GM18861 (cell line): ENCODE data around the gene CCDC170.
"Not testable (repeated sequence)": the region's sequence is repeated elsewhere in the genome, so short reads cannot be mapped to it uniquely, and the experiment has no call there.

Experiments used
- ATAC-seq: cut with Tn5 transposase; IDR thresholded peaks from one replicate; pipeline ENCODE4 v1.9.1; 2021; ENCODE audit not compliant: unreplicated experiment

CCDC170 gene

DNA sequence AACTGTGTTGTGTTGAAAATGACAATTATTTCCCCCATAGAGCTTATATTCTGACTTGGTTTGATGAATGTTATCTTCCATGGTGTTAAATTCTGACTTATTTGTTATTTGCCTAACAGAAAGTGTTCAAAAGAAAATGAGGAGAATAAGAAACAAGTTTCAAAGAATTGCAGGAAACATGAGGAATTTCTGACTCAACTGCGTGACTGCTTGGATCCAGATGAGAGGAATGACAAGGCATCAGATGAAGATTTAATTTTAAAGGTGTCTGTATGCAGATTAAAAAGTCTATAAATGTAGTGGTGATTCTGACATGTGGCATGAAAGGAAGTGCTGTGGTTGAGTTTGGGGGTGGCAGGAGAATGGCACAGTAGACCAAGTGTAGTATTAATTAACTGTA lies 50.6 kb downstream of the CCDC170 start:
- no peak for ATAC-seq

DNA sequence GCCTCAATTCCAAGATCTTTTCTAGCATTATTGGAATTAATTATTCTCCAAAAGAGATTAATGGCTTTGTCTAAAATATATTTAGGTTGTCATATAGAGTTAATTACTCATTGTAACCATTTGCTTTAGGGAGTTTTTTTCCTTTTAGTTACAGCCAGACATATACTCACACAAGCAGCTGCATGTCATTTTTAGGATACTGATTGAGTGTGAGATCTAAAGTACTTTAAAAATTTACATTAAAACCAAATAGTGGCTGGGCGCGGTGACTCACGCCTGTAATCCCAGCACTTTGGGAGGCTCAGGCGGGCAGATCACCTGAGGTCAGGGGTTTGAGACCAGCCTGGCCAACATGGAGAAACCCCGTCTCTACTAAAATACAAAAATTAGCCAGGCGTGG lies 51.1 kb downstream of the CCDC170 start:
- not testable (repeated sequence) for ATAC-seq

DNA sequence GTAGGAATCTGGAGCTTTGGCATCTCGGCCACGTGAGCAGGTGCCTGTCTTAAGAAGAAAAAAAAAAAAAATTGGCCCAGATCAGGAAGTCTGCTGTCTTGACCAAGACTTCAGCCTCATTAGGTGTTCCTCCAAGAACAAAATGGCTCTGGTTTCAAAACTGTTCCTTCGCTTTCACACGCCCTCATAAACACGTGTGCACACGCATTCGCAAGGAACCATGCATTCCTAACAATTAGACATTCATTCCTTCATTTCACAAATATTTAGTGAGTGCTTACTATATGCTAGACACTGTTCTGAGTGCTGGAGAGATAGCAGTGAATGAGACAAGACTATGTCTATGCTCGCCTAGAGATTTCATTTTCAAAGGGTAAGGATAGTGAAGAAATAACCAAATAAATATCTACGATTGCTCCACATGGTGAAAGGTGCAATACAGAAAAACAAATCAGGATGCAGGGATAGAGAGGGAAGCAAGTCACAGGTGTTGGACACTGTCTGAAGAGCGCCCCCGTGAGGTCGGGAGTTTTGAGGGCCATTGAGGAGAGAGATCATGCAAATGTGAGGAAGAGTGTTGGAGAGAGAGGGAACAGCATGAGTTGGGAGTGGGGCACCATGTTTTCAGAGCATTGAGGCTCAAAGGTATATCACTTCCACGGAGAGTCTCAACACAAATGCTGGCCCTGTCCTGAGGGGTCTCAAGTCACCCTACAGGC lies 53.3 kb downstream of the CCDC170 start:
- no peak for ATAC-seq

DNA sequence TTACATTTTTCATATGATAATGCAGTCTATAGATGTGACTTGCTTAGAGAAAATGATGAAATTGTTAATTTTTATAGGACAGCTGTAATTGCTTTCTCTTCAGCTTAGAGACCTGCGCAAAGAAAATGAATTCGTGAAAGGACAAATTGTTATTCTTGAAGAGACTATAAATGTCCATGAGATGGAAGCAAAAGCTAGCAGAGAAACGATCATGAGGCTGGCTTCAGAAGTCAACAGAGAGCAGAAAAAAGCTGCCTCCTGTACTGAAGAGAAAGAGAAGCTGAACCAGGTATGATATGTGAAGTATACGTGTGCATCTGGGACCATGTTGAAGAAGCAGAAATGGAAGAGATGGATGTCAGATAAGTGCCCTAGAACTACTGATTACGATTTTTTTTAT lies 54.4 kb downstream of the CCDC170 start:
- ATAC-seq, result no peak

DNA sequence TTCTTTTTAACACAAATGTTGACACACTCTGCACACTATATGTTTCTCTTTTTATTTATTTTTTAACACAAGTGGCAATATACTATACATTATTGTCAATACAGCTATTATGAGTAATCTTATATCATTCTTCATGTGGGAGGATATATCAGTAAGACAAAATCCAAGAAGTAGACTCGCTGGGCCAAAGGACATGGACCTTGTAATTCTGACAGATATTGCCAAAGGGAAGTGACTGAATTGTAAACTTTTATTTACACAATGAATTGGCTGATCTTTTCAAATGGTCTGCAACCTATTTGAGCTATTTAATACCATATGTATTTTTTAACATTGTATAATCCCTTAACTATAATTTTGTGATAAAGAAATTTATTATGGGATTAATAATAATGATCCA lies 56.0 kb downstream of the CCDC170 start:
- ATAC-seq, result no peak

DNA sequence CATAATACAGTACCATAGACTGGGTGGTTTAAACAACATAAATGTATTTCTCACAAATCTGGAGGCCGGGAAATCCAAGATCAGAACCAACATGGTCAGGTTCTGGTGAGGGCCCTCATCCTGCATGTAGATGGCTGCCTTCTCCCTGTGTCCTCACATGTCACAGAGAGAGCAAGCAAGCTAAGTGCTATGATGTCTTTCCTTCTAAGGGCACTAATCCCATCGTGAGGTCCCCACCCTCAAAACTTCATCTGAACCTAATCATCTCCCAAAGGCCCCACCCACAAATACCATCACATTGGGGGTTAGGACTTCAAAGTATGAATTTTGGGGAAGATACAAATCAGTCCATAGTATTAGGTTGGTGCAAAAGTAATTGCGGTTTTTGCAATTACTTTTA lies 56.8 kb downstream of the CCDC170 start:
- ATAC-seq, result no peak

DNA sequence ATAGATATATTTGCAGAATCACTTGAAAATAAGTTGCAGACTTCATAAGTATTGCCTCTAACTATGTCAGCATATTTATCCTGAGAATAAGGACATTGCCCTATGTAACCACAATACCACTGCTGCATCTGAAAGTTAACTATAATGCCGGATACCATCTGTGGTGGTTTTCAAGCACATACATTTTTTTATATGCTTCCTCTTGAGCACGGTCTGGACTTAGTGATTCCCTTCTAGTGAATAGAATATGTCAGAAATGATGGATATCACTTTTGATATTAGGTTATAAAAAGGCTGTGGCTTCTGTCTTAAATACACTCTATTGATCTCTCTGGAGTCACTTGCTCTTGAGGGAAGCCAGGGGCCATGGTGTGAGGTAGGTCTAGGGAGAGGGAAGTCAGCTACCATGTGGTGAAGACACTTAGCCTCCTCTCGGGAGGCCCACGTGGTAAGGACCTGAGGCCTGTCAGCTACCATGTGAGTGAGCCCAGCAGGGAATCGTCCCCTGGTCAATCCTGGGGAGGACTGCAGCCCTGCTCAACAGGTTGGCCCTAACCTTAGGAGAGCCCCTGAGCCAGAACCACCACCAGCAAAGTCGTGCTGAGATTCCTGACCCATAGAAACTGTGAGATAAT lies 57.5 kb downstream of the CCDC170 start:
- ATAC-seq, result no peak

DNA sequence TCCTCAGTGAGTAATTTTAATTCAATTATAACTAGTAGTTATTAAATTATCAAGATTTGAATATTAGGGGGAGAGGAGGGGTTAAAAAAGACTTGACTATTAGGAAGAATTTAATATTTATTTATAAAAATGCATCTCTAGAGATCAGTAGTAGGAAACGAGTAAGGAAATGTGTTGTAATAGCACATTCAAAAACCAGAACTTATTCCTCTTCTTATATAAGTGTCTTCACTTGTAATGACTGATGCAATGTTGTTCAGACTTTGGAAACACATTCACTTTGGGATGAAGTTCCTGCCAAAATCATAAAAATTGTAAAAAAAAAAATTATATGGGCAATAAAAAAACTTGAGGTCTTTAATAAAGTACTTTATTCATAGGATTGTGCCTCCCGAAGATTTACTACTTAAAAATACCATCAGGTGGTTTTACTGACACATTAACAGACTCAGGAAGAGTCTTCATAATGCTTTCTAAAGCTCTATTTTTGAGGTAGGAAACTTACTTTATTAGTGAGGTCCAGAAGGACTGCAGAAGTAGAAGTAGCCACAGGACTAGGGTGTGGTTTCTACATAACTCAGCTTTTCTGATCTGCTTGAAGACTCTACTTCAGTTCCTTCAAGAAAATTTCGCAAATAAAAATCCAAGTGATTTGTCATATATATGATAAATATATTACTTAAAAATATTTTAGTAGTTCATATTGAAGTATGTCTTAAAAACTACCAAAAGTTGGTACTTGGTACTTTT lies 59.8 kb downstream of the CCDC170 start:
- ATAC-seq, result no peak

DNA sequence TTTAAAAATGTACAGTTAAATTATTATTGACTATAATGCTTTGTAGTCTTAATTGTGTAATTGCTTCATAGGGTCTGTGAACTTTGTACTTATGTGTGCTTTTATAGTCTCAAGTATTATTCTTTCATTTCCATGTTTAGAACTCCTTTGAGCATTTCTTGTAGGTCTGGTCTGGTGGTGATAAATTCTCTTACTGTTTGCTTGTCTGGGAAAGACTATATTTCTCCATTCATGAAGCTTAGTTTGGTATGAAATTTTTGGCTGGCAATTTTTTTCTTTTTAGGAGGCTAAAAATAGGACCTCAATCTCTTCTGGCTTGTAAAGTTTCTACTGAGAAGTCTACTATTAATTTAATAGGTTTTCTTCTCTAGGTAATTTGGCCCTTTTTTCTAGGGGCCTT lies 67.4 kb downstream of the CCDC170 start:
- ATAC-seq, result no peak

DNA sequence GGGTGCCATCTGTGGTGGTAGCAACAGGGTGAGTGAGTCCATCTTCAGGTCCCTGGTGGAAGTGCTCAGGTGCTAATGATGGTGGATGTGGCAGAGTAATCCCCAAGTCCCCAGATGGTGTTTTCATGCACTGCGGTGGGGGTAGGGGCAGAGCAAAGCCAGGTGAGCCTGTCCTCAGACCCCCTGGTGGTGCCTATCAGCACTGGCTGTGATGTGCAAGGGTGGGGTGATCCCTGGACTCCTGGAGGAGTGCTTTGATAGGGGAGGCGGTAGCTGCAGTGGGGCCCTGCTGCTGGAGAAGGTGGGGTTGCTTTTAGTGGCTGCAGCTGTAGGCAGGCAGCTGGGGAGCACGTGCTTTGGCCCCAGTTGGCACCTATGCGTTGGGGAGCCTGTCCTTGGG lies 70.8 kb downstream of the CCDC170 start:
- ATAC-seq, result no peak

DNA sequence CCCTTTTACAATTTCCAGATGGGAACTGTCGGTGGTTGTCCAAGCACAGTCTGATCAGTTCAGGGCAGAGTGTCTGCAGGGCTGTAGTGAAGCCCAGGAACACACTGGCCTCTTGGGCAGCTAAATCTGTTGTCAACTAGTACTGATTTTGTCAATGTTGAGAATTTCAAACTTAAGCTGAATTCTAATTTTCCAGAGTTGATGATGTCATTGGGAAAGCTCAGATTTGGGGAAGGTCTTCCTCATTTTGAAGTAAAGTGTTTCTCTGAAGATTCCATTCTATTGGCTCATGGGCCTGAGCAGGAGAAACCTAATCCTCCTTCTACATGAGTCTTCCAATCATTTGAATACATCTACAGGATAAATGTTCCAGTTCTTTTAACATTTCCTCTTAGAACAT lies 72.1 kb downstream of the CCDC170 start:
- ATAC-seq, result no peak

DNA sequence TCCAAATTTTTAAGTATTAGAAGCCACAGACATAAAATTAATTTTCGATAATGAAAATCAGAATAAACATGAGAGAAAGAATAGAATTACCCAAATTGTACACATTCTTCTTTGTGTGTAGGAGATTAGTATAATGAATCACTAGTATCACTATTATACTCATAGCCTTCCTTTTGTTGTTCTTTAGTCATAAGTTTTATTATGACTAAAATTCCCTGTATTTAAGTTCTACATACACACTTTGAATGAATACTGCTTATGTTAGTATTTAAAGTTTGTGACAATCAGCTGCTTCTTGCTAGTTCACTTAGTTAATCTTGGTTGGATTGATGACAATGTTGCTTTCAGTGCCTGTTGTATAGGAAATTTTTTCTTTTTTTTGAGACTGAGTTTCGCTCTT lies 72.7 kb downstream of the CCDC170 start:
- ATAC-seq, result no peak

DNA sequence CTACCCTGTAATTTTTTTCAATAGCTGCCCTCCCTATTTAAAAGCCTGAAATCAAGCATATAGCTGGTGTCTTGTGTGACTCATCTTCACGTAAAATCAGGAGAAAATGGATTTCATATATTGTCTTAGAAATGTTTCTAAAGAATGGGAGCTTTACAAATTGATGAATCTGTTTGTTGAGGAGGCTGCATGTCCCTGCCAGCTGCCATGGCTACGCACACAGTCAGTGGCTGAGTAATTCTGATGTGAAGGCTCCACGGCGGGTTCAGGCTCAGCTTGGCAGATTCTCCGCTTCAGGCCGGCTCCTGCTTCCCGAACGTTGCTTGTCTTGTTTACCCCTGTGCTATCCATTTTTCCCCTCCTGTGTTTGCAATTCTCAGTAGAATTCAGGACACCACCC lies 82.8 kb downstream of the CCDC170 start:
- ATAC-seq, result no peak

DNA sequence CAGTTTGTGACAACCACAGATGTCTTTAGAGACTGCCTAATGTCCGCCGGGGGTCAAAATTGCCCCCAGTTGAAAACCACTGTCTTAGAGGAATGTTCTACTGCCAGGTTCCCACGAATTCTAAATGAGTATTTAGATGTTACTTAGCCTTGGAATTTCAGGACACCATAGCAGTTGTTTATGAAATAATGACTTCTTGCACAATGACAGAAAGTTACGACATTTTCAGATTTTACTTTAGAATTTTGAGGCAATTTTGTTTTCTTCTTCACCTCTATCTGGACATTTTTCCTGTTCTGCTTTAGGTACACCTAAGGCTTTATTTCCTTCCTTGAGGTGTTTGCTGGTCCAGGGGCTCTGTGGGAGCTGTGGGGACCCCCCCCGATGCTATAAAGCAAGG lies 83.4 kb downstream of the CCDC170 start:
- ATAC-seq, result no peak

DNA sequence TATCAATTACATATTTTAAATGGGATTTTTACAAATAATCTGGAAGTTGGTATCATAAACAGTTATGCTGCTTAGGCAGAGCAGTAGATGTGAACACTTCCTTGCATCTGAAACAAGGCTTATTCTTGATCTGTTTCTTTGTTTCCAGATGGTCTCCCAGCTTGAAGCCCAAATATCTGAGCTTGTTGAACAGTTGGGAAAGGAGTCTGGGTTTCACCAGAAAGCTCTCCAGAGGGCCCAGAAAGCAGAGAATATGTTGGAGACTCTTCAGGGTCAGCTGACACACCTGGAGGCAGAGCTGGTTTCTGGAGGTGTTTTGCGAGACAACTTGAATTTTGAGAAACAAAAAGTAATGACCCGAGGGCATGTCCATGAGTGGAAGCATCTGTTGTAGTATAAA lies 91.9 kb downstream of the CCDC170 start:
- ATAC-seq, result no peak

DNA sequence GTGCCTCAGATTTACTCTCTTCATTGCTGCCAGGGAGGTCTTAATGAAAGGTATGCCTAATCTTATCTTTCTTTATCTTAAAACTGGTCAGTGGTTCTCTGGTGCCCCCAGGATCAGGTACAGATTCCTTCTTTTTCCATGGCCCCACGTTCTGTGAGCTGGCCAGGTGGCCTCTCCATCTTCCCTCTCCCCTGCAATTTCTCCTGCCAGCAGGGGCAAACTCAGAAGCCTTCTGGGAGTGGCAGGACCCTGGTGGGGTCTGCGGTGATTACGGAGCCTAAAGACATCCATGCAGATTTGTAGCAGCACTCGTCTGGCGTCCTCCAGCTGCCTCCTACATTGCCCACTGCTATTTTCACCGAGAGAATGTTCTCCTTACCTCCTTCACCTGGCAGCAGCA lies 95.8 kb downstream of the CCDC170 start:
- no peak for ATAC-seq

DNA sequence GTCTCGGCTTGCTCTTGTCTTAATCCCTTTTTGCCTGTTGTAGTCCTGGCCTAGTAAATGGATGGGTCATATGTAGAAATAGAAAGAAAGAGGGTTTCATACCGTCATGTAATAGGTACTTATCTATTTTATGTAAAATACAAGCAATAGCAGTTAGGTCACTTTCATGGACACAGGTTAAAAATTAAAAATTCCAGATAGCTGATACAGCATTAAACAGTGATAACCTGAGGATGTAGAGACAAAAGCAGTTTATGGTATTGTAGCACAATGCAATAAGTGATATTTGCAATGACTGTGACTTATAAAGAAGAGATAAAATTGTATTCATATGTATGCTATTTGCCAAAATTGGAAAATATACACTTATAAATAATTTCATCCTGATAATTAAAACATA lies 96.9 kb downstream of the CCDC170 start:
- ATAC-seq, result no peak

DNA sequence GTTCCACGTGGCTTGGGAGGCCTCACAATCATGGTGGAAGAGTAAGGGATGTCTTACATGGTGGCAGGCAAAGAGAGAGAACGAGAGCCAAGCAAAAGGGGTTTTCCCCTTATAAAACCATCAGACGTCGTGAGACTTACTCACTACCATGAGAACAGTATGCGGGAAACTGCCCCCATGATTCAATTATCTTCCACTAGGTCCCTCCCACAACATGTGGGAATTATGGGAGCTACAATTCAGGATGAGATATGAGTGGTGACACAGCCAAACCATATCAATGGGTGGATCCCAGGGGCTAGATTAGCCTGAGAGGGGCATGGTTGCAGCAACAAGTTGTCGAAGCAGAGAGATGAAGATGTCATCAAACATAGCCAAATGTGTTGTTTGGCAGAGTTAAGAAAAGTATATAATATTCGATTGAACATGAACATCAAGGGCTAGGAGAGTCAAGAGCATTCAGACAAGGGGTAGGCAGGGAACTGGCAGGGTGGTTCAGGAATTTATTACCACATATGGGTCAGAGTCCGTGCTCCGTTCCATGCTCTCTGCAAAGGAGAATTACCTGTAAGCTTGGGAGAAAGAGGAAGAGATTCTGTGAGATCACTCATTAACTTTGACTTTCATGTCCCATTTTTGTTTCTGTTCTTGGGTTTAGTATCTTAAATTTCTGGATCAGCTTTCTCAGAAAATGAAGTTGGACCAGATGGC lies 98.8 kb downstream of the CCDC170 start:
- no peak for ATAC-seq

DNA sequence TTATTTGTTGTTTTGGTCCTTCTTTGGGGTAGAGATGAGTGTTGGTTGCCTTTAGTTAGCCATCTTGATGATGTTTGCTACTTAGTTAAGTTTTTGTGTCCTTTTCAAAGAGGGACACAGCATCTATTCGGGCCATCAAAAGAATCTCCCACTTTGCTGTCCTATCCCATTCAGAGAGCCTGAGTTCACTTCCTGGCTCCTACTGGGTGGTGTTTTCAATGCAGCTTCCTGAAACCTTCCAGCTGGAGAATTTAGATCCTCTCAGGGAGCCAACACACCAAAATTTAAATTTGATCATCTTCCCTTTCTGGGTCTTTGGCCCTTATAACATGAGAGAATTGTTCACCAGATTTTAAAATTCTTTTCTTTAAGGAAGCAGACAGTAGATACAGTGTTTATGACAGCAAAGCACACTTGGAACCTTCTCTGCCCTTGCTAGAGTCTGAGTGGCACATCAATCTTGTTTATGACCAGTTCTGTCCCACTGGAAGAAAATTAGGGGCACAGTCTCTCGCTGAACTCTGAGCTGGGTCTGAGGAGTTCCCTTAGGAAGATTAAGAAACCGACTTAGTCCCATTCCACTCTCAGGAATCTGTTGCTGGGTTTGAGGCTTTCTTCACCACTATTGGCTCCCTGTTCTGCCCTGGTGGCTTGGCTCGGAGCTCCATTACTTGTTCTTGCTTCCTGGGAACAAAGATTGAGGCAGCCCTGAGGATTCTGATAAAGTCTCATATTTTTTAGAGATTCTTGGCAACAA lies 115.5 kb downstream of the CCDC170 start:
- no peak for ATAC-seq

DNA sequence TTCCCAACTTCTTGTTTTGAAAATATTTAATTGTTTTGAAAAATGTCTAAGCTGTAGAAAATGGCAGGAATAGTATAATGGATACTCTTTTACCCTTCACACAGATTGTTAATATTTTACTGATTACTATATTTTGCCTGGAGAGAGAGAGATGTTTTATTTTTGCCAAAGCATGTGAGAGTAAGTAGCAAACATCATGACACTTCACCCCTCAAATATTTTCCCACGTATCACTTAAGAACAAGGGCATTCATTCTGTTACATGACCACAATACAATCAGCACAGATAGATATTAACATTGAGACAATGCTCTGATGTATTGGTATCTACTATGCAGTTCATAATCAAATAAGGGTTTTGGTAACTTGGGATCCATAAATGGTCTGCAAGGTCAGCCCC lies 116.5 kb downstream of the CCDC170 start:
- ATAC-seq, result no peak

DNA sequence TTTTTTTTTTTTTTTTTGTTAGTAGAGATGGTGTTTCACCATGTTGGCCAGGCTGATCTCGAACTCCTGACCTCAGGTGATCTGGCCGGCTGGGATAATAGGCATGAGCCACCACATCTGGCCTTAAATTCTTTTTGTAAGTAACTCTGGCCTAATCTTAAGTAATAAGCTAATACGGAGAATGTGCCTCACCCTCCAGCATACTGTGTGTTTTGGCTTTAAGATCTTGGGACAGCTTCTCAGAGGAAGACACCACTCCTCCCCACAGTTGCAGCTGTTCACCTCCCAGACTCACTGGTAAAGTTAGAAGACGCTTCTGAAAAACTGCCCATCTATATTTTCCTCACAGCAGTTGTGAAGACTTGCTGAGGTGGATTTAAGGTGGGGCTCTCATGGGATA lies 120.8 kb downstream of the CCDC170 start:
- no peak for ATAC-seq
